NCI-H2196 (cell line): ENCODE results near the gene ZNF80.
"Not testable (repeated sequence)": the region's sequence is repeated elsewhere in the genome, so short reads cannot be mapped to it uniquely, and the experiment has no call there.

ENCODE experiments used
- DNase-seq: peaks from one replicate; lab custom pipeline; 2025; ENCODE audit not compliant: unreplicated experiment; lab: John Stamatoyannopoulos, UW

Gene ZNF80

DNA sequence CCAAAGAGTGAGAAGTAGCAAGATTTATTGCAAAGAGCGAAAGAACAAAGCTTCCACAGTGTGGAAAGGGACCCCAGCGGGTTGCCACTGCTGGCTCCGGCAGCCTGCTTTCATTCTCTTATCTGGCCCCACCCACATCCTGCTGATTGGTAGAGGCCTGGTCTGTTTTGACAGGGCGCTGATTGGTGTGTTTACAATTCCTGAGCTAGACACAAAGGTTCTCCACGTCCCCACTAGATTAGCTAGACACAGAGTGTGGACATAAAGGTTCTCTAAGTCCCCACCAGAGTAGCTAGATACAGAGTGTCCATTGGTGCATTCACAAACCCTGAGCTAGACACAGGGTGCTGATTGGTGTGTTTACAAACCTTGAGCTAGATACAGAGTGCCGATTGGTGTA, at the start of gene ZNF80:
Gene ZNF80 (minus strand): TSS at position 101 of the 400 bp plus-strand sequence. CDS start 504 bp downstream, outside the sequence.
- DNase-seq = not testable (repeated sequence)

DNA sequence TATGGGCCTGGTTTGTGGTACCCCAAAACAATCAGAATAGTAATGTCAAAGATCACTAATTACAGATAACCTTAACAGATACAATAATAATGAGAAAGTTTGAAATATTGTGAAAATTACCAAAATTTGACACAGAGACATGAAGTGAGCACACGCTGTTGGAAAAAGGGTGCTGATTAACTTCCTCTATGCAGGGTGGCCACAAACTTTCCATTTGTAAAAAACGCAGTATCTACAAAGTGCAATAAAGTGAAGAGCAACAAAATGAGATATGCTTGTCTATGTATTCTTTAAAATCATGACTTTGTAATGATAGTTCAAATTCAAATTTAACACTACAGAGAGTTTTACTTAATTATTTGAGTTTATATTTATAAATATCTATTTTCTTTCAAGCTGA, 48.9 kb upstream of the ZNF80 start:
- DNase-seq = no peak

DNA sequence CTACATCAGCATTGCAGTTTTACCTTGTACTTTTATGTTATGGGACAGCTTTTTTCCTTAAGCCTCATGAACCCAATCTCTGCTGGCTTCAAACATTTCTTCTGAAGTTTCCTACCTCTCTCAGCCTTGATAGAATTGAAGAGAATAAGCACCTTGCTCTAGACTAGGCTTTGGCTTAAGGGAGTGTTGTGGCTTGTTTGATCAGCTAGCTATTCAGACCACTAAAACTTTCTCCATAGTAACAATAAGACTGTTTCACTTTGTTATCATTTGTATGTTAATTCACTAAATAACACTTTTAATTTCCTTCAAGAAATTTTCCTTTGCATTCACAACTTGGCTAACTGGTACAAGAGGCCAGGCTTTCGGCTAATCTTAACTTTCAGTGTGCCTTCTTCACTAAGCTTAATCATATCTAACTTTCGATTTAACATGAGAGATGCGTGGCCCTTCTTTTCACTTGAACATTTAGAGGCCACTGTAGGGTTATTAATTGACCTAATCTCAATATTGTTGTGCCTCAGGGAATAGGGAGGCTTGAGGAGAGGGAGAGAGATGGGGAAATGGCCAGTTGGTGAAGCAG, 48.4 kb upstream of the ZNF80 start:
- no peak for DNase-seq

DNA sequence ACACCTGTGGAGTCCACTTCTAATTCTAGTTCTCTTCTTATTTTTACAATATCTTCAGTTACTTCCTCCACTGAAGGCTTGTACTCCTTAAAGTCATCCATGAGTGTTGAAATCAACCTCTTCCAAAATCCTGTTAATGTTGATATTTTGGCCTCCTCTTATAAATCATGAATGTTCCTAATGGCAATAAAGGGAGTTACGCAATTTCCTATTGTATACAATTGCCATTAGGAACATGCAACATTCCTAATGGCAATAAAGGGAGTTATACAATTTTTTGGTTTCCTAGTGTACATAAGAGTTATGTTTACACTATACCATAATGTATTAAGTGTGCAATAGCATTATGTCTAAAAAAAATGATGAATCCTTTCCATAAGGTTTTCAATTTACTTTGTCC, 47.3 kb upstream of the ZNF80 start:
- no peak for DNase-seq

DNA sequence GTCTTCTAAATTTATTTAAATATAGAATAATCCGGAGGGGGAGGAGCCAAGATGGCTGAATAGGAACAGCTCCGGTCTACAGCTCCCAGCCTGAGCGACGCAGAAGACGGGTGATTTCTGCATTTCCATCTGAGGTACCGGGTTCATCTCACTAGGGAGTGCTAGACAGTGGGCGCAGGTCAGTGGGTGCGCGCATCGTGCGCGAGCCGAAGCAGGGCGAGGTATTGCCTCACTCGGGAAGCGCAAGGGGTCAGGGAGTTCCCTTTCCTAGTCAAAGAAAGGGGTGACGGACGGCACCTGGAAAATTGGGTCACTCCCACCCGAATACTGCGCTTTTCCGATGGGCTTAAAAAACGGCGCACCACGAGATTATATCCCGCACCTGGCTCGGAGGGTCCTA, 39.5 kb upstream of the ZNF80 start:
- DNase-seq = not testable (repeated sequence)

DNA sequence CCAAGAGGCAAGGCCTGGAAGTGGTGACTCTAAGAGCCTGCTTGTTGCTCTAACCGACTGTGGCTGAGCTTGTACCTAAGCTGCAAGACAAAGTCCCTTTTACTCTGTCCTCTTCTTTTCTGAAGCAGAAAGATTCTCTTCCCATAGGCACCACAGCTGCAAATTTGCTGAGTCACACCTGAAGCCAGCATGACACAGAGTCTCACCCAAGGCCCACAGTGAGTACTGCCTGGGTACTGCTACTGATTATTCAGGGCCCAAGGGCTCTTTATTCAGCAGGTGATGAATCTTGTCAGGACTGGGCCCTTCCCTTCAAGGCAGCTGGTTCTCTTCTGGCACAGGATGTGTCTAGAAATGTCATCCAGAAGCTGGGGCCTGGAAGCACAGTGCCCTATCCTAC, 37.6 kb upstream of the ZNF80 start:
- DNase-seq = no peak

DNA sequence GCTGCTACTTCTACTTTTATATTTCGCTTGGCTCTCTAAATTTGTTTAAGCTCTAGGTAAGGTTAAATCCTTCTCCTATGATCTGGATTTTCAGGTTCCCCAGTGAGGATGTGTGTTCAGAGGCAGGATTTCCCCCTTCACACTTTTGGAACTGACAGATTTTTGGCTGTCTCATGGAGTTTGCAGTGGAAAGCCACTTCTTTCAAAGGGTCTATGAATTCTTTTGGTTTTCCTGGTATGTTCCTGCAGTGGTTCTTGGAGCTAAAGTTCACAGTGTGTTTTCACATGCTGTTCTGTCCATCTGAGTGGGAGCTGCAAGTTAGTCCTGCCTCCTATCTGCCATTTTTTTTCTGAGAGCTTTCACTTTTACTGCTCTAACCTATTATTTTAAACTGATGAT, 34.9 kb upstream of the ZNF80 start:
- no peak for DNase-seq

DNA sequence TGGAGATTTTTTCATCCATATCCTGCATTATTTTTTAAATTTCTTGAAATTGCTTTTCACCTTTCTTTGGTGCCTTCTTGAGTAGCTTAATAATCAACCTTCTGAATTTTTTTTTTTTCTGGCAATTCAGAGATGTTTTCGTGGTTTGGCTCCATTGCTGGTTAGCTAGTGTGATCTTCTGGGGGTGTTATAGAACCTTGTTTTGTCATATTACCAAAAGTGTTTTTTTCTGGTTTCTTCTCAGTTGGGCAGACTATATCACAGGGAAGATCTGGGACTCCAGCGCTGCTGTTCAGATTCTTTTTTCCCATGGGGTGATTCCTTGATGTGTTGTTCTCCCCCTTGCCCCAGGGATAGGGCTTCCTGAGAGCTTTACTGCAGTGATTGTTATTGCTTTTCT, 32.6 kb upstream of the ZNF80 start:
- no peak for DNase-seq

DNA sequence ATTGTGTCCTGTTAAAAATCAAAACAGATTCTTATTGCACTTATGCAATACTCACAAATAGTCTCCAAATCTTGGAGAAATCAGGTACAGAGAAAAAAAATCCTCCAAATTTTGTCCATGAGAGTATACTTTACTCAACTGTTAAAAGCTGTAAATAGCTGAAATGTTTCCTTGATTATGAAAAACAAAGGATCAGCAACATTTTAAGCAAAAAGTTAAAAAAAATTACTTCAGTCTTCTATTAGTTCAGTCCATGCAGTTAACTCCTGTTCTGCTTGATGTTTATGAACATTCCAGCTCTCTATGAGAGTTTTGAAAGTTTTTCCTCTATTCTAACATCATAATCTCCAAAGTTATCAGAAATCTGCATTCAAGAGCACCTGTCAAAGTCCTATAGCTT, 22.8 kb upstream of the ZNF80 start:
- DNase-seq = no peak

DNA sequence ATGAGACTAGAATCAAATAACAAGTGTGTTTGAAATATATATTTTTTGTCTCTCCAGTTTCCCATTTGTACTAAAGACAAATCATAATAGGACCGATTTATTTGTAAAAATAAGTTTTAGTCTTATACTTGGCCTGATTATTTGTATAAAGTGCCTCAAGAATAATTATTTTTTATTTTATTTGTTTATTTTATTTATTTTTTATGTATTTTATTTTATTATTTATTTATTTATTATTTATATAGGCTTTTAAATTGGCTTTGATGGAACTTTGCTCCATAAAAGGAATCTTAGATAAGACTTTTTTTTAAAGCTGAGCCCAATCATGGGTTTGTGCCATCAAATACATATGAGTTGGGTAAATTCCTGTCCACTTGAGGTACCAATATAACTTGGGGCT, 22.2 kb upstream of the ZNF80 start:
- DNase-seq = no peak

DNA sequence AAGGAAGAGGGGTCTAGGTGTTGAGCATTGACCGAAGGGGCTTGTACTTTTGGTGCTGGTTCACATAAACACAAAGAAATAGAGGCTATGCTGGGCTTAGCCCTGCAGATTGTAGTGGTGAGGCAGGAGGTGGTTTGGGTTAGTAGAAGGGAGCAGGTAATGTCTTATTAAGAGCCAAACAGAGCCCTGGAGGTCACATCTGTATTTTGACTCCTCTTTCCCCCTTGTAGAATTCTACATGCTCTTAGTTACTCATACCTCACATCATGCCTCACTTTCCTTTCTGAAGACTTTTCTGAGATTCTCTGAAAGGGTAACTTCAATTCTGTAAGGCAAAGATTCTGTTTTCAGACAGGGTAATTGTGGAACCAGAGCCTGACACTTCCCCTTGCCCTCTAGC, 16.1 kb upstream of the ZNF80 start:
- no peak for DNase-seq

DNA sequence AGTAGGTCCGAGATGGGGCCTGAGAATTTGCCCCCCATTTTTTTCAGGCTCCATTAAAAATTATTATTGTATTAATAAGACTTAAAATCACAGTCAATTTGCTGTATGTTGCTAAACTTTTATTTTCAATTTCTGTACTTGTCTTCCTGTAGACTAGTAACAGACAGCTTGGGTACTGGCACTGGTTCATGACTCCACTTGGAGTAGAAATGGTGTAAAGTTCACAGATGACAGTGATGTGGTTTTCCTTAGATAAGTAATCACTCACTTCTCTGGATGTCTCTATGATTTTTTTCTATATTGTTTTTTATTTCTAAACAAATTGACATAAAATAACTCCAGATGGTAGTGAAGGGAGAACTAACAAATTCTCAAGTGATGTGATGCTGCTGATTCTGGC, 15.6 kb upstream of the ZNF80 start:
- no peak for DNase-seq

DNA sequence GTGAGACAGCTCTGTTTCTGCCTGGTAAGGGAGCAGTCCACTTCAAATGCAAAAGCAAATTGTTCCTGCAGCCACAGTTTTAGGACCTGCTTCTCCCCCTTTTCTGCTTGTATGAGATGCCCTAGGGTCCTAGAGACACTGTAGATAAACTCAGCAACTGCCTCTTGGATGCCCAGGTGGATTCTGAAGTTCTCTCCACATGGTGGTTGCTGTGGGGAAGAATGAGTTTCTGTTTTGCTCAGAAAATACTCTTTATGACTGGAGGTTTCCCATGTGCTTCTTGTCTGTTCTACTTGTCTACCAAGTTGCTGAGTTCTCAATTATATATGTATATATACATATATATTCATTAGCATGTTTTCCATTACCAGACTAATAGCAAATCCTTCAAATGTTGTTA, 5.6 kb upstream of the ZNF80 start:
- DNase-seq = no peak

DNA sequence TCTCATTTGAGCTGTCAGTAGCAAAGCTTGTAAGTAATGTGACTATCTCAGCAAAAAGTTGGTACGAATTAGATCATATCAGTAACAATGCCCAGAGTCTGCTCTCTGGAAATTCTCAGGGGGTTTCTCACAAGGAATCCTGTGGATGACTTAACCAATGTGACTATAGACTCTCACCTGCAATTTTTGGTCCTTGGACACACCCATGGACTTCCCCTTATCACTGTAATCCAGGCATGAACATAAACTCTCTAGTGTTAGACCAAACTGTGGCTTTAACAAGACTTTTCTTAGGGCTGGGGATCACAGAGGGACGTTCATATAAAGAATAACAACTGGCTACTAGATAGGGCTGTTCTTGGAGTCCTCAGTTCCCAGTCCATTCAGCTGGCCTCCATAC, 3.9 kb upstream of the ZNF80 start:
- DNase-seq = no peak

DNA sequence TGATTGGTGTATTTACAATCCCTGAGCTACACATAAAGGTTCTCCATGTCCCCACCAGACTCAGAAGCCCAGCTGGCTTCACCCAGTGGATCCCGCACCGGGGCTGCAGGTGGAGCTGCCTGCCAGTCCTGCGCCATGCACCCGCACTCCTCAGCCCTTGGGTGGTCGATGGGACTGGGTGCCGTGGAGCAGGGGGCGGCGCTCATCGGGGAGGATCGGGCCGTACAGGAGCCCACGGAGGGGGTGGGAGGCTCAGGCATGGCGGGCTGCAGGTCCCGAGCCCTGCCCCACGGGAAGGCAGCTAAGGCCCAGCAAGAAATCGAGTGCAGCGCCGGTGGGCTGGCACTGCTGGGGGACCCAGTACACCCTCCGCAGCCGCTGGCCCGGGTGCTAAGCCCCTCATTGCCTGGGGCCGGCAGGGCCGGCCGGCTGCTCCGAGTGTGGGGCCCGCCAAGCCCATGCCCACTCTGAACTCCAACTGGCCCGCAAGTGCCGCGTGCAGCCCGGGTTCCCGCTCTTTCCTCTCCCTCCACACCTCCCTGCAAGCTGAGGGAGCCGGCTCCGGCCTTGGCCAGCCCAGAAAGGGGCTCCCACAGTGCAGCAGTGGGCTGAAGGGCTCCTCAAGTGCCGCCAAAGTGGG, 888 bp upstream of the ZNF80 start:
- not testable (repeated sequence) for DNase-seq

DNA sequence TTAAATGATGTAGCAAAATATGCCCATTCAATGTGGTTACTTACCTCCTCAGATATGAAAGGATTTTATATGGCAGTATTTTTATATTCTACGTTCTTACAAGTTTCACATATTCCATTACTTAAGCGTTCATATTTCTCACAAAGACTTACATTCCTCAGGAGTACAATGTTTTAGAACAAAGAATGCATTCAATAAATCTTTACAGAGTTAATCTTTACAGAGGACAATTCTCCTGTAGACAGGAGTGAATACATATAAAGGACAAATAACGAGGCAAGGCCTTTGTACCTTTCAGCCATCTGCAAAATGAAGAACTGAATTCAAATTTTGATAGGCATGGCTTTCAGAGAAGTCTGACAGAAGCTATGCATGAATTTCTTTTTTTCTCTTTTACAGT, 1.9 kb downstream of the ZNF80 start:
- DNase-seq = no peak

DNA sequence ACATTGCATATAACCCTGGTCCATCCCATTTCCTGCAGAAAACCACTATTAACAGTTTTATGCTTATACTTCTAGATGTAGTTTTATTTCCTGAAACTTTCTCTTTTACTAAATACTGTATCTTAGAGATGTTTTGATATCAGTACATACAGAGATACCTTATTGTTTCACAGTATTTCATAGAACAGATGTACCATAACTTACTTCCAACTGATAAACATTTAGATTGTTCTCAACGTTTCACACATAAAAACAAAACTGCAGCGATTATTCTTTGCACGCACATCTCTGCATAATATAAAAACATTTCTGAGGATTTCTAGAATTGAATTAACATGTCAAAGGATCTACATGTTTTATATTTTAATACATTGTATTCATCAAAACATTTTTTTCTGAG, 2.6 kb downstream of the ZNF80 start:
- DNase-seq = no peak

DNA sequence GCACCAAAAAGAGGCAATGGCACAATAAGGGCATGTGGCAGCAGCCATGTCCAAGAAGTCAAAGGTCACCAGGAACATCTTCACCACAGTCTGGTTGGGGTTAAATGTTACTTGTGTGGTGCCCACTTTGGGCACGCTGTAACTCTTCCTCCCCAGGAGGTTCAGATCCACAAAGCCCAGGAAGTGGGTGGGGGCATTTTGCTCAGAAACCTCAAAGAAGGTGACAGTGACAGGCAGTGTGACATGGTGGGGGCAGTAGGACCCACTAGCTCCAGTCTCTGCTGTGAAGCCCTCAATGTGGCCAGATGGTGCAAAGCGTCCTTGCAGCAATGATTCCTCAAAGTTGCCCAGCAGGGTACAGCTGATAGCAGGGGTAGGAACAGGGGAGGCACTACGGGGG, 5.8 kb downstream of the ZNF80 start:
- DNase-seq = no peak

DNA sequence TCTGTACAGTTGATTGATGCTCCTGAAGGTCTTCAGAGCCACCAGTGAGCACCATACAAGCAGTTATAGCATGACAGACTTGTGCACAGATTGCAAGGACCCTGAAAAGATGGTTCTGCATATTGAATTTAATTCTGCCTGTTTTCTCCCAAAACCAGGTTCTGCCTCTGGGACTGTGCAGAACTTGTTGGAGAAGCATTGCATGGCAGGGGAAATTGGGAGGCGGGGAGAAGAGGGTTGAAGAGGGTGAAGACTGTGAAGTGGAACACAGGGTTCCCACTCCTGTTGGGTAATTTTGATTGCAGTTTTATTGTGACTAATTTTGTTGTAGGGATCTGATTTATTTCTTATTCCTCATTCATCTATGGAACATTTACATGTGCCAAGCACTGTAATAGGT, 10.3 kb downstream of the ZNF80 start:
- no peak for DNase-seq

DNA sequence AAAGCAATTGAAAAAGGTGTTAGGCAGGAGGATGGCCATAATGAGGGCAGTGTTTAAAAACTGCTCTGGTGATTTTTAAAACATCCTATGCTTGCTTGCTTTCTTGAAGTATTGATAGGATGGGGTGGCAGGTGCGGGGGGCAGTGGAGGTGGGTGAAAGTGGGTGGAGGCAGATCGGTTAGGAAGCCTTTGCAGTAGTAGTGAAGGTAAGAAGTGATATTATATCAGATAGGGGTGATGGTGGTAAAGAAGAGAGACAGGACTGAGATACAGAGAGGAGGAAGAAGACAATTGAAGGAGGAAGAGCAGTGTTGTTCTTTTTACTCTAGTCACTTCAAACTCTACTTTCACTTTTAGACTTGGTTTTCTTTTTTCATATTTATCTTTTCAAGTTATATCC, 11.1 kb downstream of the ZNF80 start:
- no peak for DNase-seq

DNA sequence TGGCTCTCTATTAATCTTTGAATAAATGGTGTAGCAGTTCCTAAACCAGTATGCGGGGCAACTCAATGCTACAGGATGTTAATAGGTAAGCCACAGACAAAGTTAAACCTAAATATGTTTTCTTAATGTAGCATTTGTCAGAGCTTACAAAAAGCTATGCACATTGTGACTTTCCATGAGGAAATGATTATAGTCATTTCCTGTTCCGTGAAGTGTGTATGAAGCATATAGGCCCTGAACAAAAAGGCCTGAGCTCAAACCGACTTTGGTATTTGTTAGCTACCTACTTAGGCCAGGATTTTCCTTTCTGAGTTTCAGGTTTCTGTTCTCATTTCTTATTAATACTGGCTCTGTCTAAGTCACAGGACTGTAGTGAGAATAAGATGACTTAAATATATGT, 14.2 kb downstream of the ZNF80 start:
- no peak for DNase-seq

DNA sequence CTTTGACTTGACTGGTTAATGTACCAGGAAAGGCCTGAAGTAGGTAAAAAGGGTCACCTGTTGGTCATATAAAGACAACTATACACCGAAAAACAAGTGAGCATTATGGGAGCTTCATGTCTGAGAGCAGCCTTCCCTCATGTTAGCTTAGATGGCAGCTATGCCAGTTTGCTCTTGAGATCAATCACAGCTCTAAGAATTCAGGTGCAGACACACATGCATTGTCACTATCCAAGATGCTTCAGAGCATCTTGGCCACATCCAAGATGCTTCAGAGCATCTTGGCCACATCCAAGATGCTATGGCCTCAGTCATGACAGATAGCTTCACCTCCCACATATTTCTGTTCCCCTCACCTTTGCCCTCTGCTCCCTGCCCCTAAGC, 15.5 kb downstream of the ZNF80 start:
- no peak for DNase-seq

DNA sequence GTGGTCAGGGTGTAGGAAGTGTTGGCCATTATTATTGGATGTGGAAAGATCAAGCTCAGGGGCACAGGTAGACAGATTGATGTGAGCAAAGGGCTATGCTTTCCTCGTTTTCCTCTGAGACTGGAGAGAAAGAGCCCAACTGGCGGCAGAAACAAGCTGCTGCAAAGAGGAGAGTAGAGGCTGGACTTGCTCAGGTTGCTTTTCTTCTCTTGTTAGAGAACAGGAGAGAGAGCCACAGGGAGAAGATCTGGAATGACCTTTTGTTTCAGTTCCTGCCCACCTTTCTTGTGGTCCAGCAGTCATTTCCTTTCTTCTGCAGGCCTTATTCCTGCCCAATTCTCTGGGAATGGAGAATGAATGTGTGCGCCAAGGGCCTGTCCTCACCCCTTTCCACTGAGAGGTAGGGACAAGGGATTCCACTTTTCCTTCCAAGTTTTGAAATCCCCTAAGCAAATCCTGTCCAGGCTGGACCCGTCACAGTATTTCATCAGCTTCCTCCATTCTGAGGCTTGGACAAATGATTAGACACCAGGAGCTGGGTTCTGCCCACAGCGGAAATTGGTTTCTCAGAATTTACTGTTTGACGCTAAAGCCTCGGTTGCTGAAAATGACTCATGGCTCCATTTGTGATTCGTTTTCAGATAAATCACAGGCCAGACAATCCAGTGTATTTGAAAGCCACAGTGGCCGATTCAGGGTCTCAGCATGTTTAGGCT, 16.1 kb downstream of the ZNF80 start:
- DNase-seq = no peak
